ENCODE measurements around the gene FNDC7.

- TF ChIP-seq CTCF (IDR thresholded peaks at IDR 0.05; ENCODE audit: insufficient read depth, low read length) (no peak), REST (IDR thresholded peaks at IDR 0.05; ENCODE audit: insufficient replicate concordance, low read depth) (no peak), POLR2AphosphoS5 (IDR thresholded peaks at IDR 0.05; ENCODE audit: low read depth) (no peak), GABPA (IDR thresholded peaks at IDR 0.05; ENCODE audit: low read depth) (no peak), SPI1 (IDR thresholded peaks at IDR 0.05; ENCODE audit: borderline replicate concordance, low read depth) (no peak)
Measured at GRCh38 chr1:108725906-108726305, 13.2 kb downstream of the FNDC7 start.

Data from HL-60 (cell line).